NT2/D1 (cell line): ENCODE data around the gene TCF4.

ENCODE experiments used
- DNase-seq: peaks from one replicate; pipeline ENCODE4 v3.0.0-alpha.2; 2011; ENCODE audit warnings: low read depth, low spot score
- H3K27me3 ChIP-seq: 2 replicates; pipeline ENCODE4 v1.6.0; 2011; ENCODE audit warnings: mild to moderate bottlenecking; ENCODE audit not compliant: insufficient read length, insufficient read depth
- H3K36me3 ChIP-seq: 2 replicates; pipeline ENCODE4 v1.6.1; 2011; ENCODE audit warnings: mild to moderate bottlenecking, low read length, mixed read lengths; ENCODE audit not compliant: insufficient read depth, insufficient read length
- H3K4me1 ChIP-seq: 2 replicates; pipeline ENCODE4 v1.5.1; 2011; ENCODE audit not compliant: insufficient read depth, insufficient read length
- H3K4me3 ChIP-seq: 2 replicates; pipeline ENCODE4 v1.5.1; 2011; ENCODE audit warnings: low read depth; ENCODE audit not compliant: insufficient read length
- H3K9ac ChIP-seq: 2 replicates; pipeline ENCODE4 v1.6.0; 2011; ENCODE audit warnings: low read depth; ENCODE audit not compliant: insufficient read length
- H3K9me3 ChIP-seq: 2 replicates; pipeline ENCODE4 v1.5.1; 2011; ENCODE audit warnings: mild to moderate bottlenecking, low read length; ENCODE audit not compliant: insufficient read depth
- SUZ12 ChIP-seq: IDR thresholded peaks from 2 replicates; pipeline ENCODE4 v1.6.1; 2011; ENCODE audit not compliant: insufficient read length, insufficient read depth; ENCODE audit errors: extremely low read depth
- YY1 ChIP-seq: IDR thresholded peaks from 2 replicates; pipeline ENCODE4 v1.6.1; 2011; ENCODE audit not compliant: insufficient read length, insufficient read depth
- ZNF274 ChIP-seq: IDR thresholded peaks from 2 replicates; pipeline ENCODE4 v1.6.1; 2011; ENCODE audit warnings: mild to moderate bottlenecking, low read depth, low read length

The TCF4 gene

GRCh38 chr18:55406451-55406991, 181.5 kb downstream of the TCF4 start:
- no peak for DNase-seq
- Histone ChIP-seq H3K9ac (no peak overlapping the region), H3K36me3 (no peaks in the 10 kb centered on the region), H3K27me3 (no peaks in the 10 kb centered on the region), H3K4me1 (no peaks in the 10 kb centered on the region), H3K4me3 (no peak overlapping the region), H3K9me3 (no peaks in the 10 kb centered on the region)
- no peak for TF ChIP-seq ZNF274
- TF ChIP-seq SUZ12: no peak
- TF ChIP-seq YY1: no peak

GRCh38 chr18:55405893-55406406, 182.0 kb downstream of the TCF4 start:
- H3K9ac ChIP-seq: no peak overlapping the region
- no peaks in the 10 kb centered on the region for H3K9me3 ChIP-seq
- H3K4me3 ChIP-seq: no peak overlapping the region
- no peaks in the 10 kb centered on the region for H3K4me1 ChIP-seq
- no peaks in the 10 kb centered on the region for H3K36me3 ChIP-seq
- H3K27me3 ChIP-seq: no peaks in the 10 kb centered on the region
- no peak for TF ChIP-seq ZNF274
- no peak for TF ChIP-seq YY1
- TF ChIP-seq SUZ12: no peak
- DNase-seq: no peak

- Histone ChIP-seq H3K27me3 (no peaks in the 10 kb centered on the region), H3K36me3 (no peaks in the 10 kb centered on the region), H3K4me1 (no peaks in the 10 kb centered on the region), H3K9ac (no peak overlapping the region), H3K4me3 (no peak overlapping the region), H3K9me3 (no peaks in the 10 kb centered on the region)
- no peak for DNase-seq
- TF ChIP-seq SUZ12: no peak
- no peak for TF ChIP-seq YY1
- TF ChIP-seq ZNF274: no peak
Observed at GRCh38 chr18:55405475-55405874, 182.5 kb downstream of the TCF4 start.

- TF ChIP-seq ZNF274 (no peak), SUZ12 (no peak), YY1 (no peak)
- no peaks in the 10 kb centered on the region for H3K36me3 ChIP-seq
- DNase-seq: no peak
- no peaks in the 10 kb centered on the region for H3K4me1 ChIP-seq
- H3K4me3 ChIP-seq: no peak overlapping the region
- no peaks in the 10 kb centered on the region for H3K27me3 ChIP-seq
- no peak overlapping the region for H3K9ac ChIP-seq
- no peaks in the 10 kb centered on the region for H3K9me3 ChIP-seq
Observed at GRCh38 chr18:55404832-55405465, 183.0 kb downstream of the TCF4 start.

- Histone ChIP-seq H3K27me3 (no peaks in the 10 kb centered on the region), H3K4me3 (no peak overlapping the region), H3K4me1 (no peaks in the 10 kb centered on the region), H3K36me3 (no peaks in the 10 kb centered on the region), H3K9ac (no peak overlapping the region), H3K9me3 (no peaks in the 10 kb centered on the region)
- DNase-seq: no peak
- no peak for TF ChIP-seq YY1
- TF ChIP-seq SUZ12: no peak
- TF ChIP-seq ZNF274: no peak
Observed at GRCh38 chr18:55404136-55404830, 183.7 kb downstream of the TCF4 start.

GRCh38 chr18:55403421-55403949, 184.5 kb downstream of the TCF4 start:
- Histone ChIP-seq H3K9me3 (no peaks in the 10 kb centered on the region), H3K27me3 (no peaks in the 10 kb centered on the region), H3K4me1 (no peaks in the 10 kb centered on the region), H3K4me3 (no peak overlapping the region), H3K36me3 (no peaks in the 10 kb centered on the region), H3K9ac (no peak overlapping the region)
- TF ChIP-seq SUZ12 (no peak), YY1 (no peak), ZNF274 (no peak)
- DNase-seq: no peak

GRCh38 chr18:55402731-55403405, 185.1 kb downstream of the TCF4 start:
- Histone ChIP-seq H3K9ac (no peak overlapping the region), H3K36me3 (no peaks in the 10 kb centered on the region), H3K9me3 (no peaks in the 10 kb centered on the region), H3K4me3 (no peak overlapping the region), H3K27me3 (no peaks in the 10 kb centered on the region), H3K4me1 (no peaks in the 10 kb centered on the region)
- no peak for TF ChIP-seq SUZ12
- TF ChIP-seq YY1: no peak
- no peak for TF ChIP-seq ZNF274
- no peak for DNase-seq
